ELR (cell line): Measurements from ENCODE around the gene IFNGR1.

Experiments
- DNase-seq: peaks from one replicate; pipeline ENCODE4 v3.0.0-alpha.2; 2015; ENCODE audit warnings: low read depth

Gene IFNGR1

GRCh38 chr6:137148306-137149034, 70.7 kb downstream of the IFNGR1 start:
- peak; percentile 26 for DNase-seq
